Caco-2 (cell line): ENCODE measurements around the gene HBE1. TPM values are rescaled to one million over a fixed set of nuclear protein-coding genes. Genes with fewer than 3 reads are reported as not detected.

Experiments
- BruUV-seq: library from RNA; stranded (reverse); fragments of 400-500 nt; replicated peaks from 2 replicates; lab custom pipeline; 2021; lab: Mats Ljungman, UMichigan
- CTCF ChIA-PET: fragments of 300-600 bp; sonication (Branson Sonifier 250); formaldehyde crosslinking; loops from one replicate; lab custom pipeline; 2022; ENCODE audit warnings: antibody characterized with exemption; lab: Charles Lee
- POLR2A ChIA-PET: fragments of 300-600 bp; sonication (Branson Sonifier 250); formaldehyde crosslinking; loops from one replicate; lab custom pipeline; 2022; ENCODE audit warnings: antibody characterized with exemption; lab: Charles Lee
- DNase-seq, 2 experiments: peaks; one replicate each; pipeline versions ENCODE4 v3.0.0 to v3.0.0-alpha.2; 2020 to 2022
- H3K27me3 ChIP-seq: replicated peaks from 2 replicates; pipeline ENCODE4 v1.6.0; 2011; ENCODE audit warnings: low read length; ENCODE audit not compliant: control insufficient read depth, insufficient read depth
- H3K36me3 ChIP-seq: 2 replicates; pipeline ENCODE4 v1.5.1; 2011; ENCODE audit warnings: low read length; ENCODE audit not compliant: control insufficient read depth, insufficient read depth
- H3K4me1 ChIP-seq: fragments of 250-450 bp; sonication (Bioruptor Pico); 2 replicates; pipeline ENCODE4 v1.5.1; 2020; ENCODE audit warnings: mild to moderate bottlenecking
- H3K4me3 ChIP-seq: 2 replicates; pipeline ENCODE4 v1.5.1; 2011; ENCODE audit warnings: low read depth, mild to moderate bottlenecking, control low read depth, low read length
- H3K9me3 ChIP-seq: fragments of 250-450 bp; sonication (Bioruptor Pico); 2 replicates; pipeline ENCODE4 v1.5.1; 2020; ENCODE audit warnings: mild to moderate bottlenecking, moderate library complexity
- H3K27ac Mint-ChIP-seq: one replicate; pipeline ENCODE4 v1.8.0; 2022; ENCODE audit warnings: mixed read lengths; ENCODE audit not compliant: unreplicated experiment
- H3K27me3 Mint-ChIP-seq: one replicate; pipeline ENCODE4 v1.8.0; 2022; ENCODE audit warnings: mixed read lengths; ENCODE audit not compliant: insufficient read depth, unreplicated experiment
- H3K36me3 Mint-ChIP-seq: one replicate; pipeline ENCODE4 v1.8.0; 2022; ENCODE audit warnings: mild to moderate bottlenecking, mixed read lengths; ENCODE audit not compliant: insufficient read depth, unreplicated experiment
- H3K4me1 Mint-ChIP-seq: one replicate; pipeline ENCODE4 v1.8.0; 2022; ENCODE audit warnings: low read depth, mixed read lengths; ENCODE audit not compliant: unreplicated experiment
- H3K4me3 Mint-ChIP-seq: one replicate; pipeline ENCODE4 v1.8.0; 2022; ENCODE audit warnings: mild to moderate bottlenecking, moderate library complexity, mixed read lengths; ENCODE audit not compliant: unreplicated experiment
- H3K9me3 Mint-ChIP-seq: one replicate; pipeline ENCODE4 v1.8.0; 2022; ENCODE audit warnings: mixed read lengths; ENCODE audit not compliant: unreplicated experiment
- intact Hi-C: fragments of 100-400 bp; cut with micrococcal nuclease; formaldehyde crosslinking; loops from one replicate; pipeline ENCODE4 v1.10.0; 2022; ENCODE audit not compliant: unreplicated experiment
- total RNA-seq: library from RNA; stranded (reverse); gene quantifications from 2 replicates; pipeline ENCODE4 v1.2.3, GENCODE V29; 2022
- TF ChIP-seq, protein P1 (sequence below), 2 experiments: fragments of 200-600 bp in 1 of 2; IDR thresholded peaks; 1 replicate in 1 of 2; 2 replicates in 1 of 2; pipeline versions ENCODE4 v1.5.1 to v1.8.0; 2011 to 2022; ENCODE audit warnings: antibody characterized with exemption in 1 of 2, control low read depth in 1 of 2, inconsistent platforms in 1 of 2, low read depth in 1 of 2, low read length in 1 of 2, mild to moderate bottlenecking in 1 of 2, moderate library complexity in 1 of 2; ENCODE audit not compliant: insufficient read depth in 1 of 2, severe bottlenecking in 1 of 2, unreplicated experiment in 1 of 2

The HBE1 gene
- total RNA-seq, 1 experiment from 2014 or later: not detected

DNA sequence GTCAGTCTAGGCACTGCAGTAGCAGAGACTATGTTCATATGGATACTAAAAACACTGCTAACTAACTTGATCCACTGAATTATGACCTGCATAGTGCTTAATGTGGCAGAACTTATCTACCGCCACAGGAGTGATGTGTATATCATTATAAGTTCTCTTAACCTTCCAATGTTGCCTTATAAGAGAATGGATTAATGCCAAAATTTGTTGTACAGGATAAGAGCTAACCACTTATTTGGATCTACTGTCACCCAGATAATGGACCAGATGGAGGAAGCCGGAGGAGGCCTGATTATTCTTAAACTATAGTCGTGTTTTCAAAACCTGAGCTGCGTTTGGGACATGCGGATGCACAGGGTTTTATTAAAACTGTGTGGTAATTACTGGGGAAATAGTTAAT is 33.9 kb upstream of the HBE1 start:
- POLR2A ChIA-PET: no interaction called here
- CTCF ChIA-PET: no interaction called here
- Mint-ChIP-seq H3K36me3 (no peaks in the 10 kb centered on the region), H3K4me3 (no peak overlapping the region), H3K4me1 (no peaks in the 10 kb centered on the region), H3K27me3 (peaks cover 19% of the 10 kb centered on the region), H3K27ac (no peak overlapping the region), H3K9me3 (no peaks in the 10 kb centered on the region)
- no peaks in the 10 kb centered on the region for H3K27me3 ChIP-seq
- TF ChIP-seq, protein P1, sequence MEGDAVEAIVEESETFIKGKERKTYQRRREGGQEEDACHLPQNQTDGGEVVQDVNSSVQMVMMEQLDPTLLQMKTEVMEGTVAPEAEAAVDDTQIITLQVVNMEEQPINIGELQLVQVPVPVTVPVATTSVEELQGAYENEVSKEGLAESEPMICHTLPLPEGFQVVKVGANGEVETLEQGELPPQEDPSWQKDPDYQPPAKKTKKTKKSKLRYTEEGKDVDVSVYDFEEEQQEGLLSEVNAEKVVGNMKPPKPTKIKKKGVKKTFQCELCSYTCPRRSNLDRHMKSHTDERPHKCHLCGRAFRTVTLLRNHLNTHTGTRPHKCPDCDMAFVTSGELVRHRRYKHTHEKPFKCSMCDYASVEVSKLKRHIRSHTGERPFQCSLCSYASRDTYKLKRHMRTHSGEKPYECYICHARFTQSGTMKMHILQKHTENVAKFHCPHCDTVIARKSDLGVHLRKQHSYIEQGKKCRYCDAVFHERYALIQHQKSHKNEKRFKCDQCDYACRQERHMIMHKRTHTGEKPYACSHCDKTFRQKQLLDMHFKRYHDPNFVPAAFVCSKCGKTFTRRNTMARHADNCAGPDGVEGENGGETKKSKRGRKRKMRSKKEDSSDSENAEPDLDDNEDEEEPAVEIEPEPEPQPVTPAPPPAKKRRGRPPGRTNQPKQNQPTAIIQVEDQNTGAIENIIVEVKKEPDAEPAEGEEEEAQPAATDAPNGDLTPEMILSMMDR (IDR thresholded peaks at IDR 0.05; ENCODE audit: insufficient read depth in 1 of 2, low read depth in 1 of 2, low read length in 1 of 2, severe bottlenecking in 1 of 2, unreplicated experiment in 1 of 2): no peak
- no peak overlapping the region for H3K4me3 ChIP-seq
- H3K36me3 ChIP-seq: no peaks in the 10 kb centered on the region
- no TSS peak for BruUV-seq
- no peaks in the 10 kb centered on the region for H3K9me3 ChIP-seq
- no peaks in the 10 kb centered on the region for H3K4me1 ChIP-seq
- intact Hi-C loops: no loop called here
- DNase-seq: no peak

DNA sequence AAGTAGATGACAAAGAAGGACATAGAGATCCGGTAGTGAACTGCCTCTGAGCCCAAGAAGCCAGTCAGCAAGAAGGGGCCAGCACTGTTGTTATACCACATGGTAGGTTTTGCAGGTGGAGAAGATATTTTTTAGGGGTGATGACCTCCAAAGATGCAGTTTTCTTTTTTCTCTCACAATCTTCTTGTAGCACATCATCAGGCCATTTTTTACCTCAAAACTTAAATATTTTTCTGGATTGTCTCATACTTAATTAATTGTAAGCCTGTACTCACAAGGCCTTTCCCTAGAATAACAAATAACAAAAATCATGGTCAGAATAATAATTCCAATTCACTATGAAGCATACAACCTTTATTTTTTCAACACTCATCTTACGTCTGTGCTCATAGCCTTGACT is 32.1 kb upstream of the HBE1 start, which contains the start of gene OR51B4:
Gene OR51B4 (minus strand): TSS at position 101 of the 400 bp plus-strand sequence. CDS start 0 bp downstream, at position 101.
- no peaks in the 10 kb centered on the region for H3K27me3 ChIP-seq
- no peak for DNase-seq
- H3K36me3 ChIP-seq: no peaks in the 10 kb centered on the region
- TF ChIP-seq, protein P1 (IDR thresholded peaks at IDR 0.05; ENCODE audit: insufficient read depth in 1 of 2, low read depth in 1 of 2, low read length in 1 of 2, severe bottlenecking in 1 of 2, unreplicated experiment in 1 of 2): no peak
- H3K9me3 Mint-ChIP-seq: no peaks in the 10 kb centered on the region
- no peaks in the 10 kb centered on the region for H3K4me1 ChIP-seq
- H3K4me1 Mint-ChIP-seq: no peaks in the 10 kb centered on the region
- intact Hi-C loops: no loop called here
- H3K36me3 Mint-ChIP-seq: no peaks in the 10 kb centered on the region
- ChIA-PET CTCF (no interaction called here), POLR2A (no interaction called here)
- BruUV-seq: no TSS peak
- no peak within 1 kb of the TSS for H3K27ac Mint-ChIP-seq
- no peak within 1 kb of the TSS for H3K4me3 Mint-ChIP-seq
- H3K27me3 Mint-ChIP-seq: peaks cover 19% of the 10 kb centered on the region
- no peaks in the 10 kb centered on the region for H3K9me3 ChIP-seq
- H3K4me3 ChIP-seq: no peak within 1 kb of the TSS

DNA sequence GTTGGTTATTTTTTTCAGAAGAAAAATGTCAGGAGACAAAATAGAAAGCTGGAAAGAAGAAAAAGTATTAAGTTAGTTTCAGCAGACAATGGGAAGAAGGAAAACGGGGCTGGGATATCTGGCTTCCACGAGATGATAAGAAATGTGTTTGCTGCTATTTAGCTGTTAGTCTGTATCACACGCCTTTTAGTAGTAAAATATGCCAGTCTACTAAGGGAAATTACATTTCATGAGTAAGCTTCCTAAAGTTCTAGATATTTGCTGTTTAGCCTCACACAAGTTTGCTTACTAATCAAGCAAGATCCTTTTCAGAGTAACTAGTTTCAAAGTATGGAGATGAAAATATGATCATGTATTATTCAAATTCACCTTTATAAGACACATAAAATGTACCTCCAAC is 30.5 kb upstream of the HBE1 start:
- Mint-ChIP-seq H3K9me3 (no peaks in the 10 kb centered on the region), H3K4me3 (no peak overlapping the region), H3K27me3 (peaks cover 23% of the 10 kb centered on the region), H3K27ac (no peak overlapping the region), H3K4me1 (no peaks in the 10 kb centered on the region), H3K36me3 (no peaks in the 10 kb centered on the region)
- Histone ChIP-seq H3K4me1 (no peaks in the 10 kb centered on the region), H3K36me3 (no peaks in the 10 kb centered on the region), H3K9me3 (no peaks in the 10 kb centered on the region), H3K4me3 (no peak overlapping the region), H3K27me3 (no peaks in the 10 kb centered on the region)
- no TSS peak for BruUV-seq
- TF ChIP-seq, protein P1 (IDR thresholded peaks at IDR 0.05; ENCODE audit: insufficient read depth in 1 of 2, low read depth in 1 of 2, low read length in 1 of 2, severe bottlenecking in 1 of 2, unreplicated experiment in 1 of 2): no peak
- ChIA-PET CTCF (no interaction called here), POLR2A (no interaction called here)
- intact Hi-C loops: no loop called here
- DNase-seq: no peak
